Caco-2 (cell line): Measurements from ENCODE around the gene ARHGAP24. TPM values are rescaled to one million over a fixed set of nuclear protein-coding genes. Genes with fewer than 3 reads are reported as not detected.

Experiments
- BruUV-seq: library from RNA; stranded (reverse); fragments of 400-500 nt; replicated peaks from 2 replicates; lab custom pipeline; 2021; lab: Mats Ljungman, UMichigan
- CTCF ChIA-PET: fragments of 300-600 bp; sonication (Branson Sonifier 250); formaldehyde crosslinking; loops from one replicate; lab custom pipeline; 2022; ENCODE audit warnings: antibody characterized with exemption; lab: Charles Lee
- POLR2A ChIA-PET: fragments of 300-600 bp; sonication (Branson Sonifier 250); formaldehyde crosslinking; loops from one replicate; lab custom pipeline; 2022; ENCODE audit warnings: antibody characterized with exemption; lab: Charles Lee
- DNase-seq, 2 experiments: peaks; one replicate each; pipeline versions ENCODE4 v3.0.0 to v3.0.0-alpha.2; 2020 to 2022
- H3K27me3 ChIP-seq: replicated peaks from 2 replicates; pipeline ENCODE4 v1.6.0; 2011; ENCODE audit warnings: low read length; ENCODE audit not compliant: control insufficient read depth, insufficient read depth
- H3K36me3 ChIP-seq: 2 replicates; pipeline ENCODE4 v1.5.1; 2011; ENCODE audit warnings: low read length; ENCODE audit not compliant: control insufficient read depth, insufficient read depth
- H3K4me1 ChIP-seq: fragments of 250-450 bp; sonication (Bioruptor Pico); 2 replicates; pipeline ENCODE4 v1.5.1; 2020; ENCODE audit warnings: mild to moderate bottlenecking
- H3K4me3 ChIP-seq: 2 replicates; pipeline ENCODE4 v1.5.1; 2011; ENCODE audit warnings: low read depth, mild to moderate bottlenecking, control low read depth, low read length
- H3K9me3 ChIP-seq: fragments of 250-450 bp; sonication (Bioruptor Pico); 2 replicates; pipeline ENCODE4 v1.5.1; 2020; ENCODE audit warnings: mild to moderate bottlenecking, moderate library complexity
- H3K27ac Mint-ChIP-seq: one replicate; pipeline ENCODE4 v1.8.0; 2022; ENCODE audit warnings: mixed read lengths; ENCODE audit not compliant: unreplicated experiment
- H3K27me3 Mint-ChIP-seq: one replicate; pipeline ENCODE4 v1.8.0; 2022; ENCODE audit warnings: mixed read lengths; ENCODE audit not compliant: insufficient read depth, unreplicated experiment
- H3K36me3 Mint-ChIP-seq: one replicate; pipeline ENCODE4 v1.8.0; 2022; ENCODE audit warnings: mild to moderate bottlenecking, mixed read lengths; ENCODE audit not compliant: insufficient read depth, unreplicated experiment
- H3K4me1 Mint-ChIP-seq: one replicate; pipeline ENCODE4 v1.8.0; 2022; ENCODE audit warnings: low read depth, mixed read lengths; ENCODE audit not compliant: unreplicated experiment
- H3K4me3 Mint-ChIP-seq: one replicate; pipeline ENCODE4 v1.8.0; 2022; ENCODE audit warnings: mild to moderate bottlenecking, moderate library complexity, mixed read lengths; ENCODE audit not compliant: unreplicated experiment
- H3K9me3 Mint-ChIP-seq: one replicate; pipeline ENCODE4 v1.8.0; 2022; ENCODE audit warnings: mixed read lengths; ENCODE audit not compliant: unreplicated experiment
- intact Hi-C: fragments of 100-400 bp; cut with micrococcal nuclease; formaldehyde crosslinking; loops from one replicate; pipeline ENCODE4 v1.10.0; 2022; ENCODE audit not compliant: unreplicated experiment
- total RNA-seq: library from RNA; stranded (reverse); gene quantifications from 2 replicates; pipeline ENCODE4 v1.2.3, GENCODE V29; 2022
- TF ChIP-seq, protein P1 (sequence below), 2 experiments: fragments of 200-600 bp in 1 of 2; IDR thresholded peaks; 1 replicate in 1 of 2; 2 replicates in 1 of 2; pipeline versions ENCODE4 v1.5.1 to v1.8.0; 2011 to 2022; ENCODE audit warnings: antibody characterized with exemption in 1 of 2, control low read depth in 1 of 2, inconsistent platforms in 1 of 2, low read depth in 1 of 2, low read length in 1 of 2, mild to moderate bottlenecking in 1 of 2, moderate library complexity in 1 of 2; ENCODE audit not compliant: insufficient read depth in 1 of 2, severe bottlenecking in 1 of 2, unreplicated experiment in 1 of 2

The ARHGAP24 gene
- total RNA-seq, 1 experiment from 2014 or later, result 2.8 TPM

DNA sequence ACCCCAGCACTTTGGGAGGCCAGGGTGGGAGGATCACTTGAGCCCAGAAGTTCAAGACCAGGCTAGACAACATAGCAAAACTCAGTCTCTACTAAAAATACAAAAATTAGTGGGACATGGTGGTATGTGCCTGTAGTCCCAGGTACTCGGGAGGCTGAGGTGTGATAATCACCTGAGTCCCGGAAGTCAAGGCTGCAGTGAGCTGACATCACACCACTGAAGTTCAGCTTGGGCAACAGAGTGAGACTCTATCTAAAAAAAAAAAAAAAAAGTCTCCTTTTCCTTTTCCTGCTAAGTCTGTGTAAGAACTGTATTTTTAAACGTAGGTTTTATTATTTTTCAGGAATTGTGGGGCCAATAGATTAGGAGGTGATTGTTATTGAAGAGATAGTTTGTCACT lies 356.7 kb downstream of the ARHGAP24 start:
- Mint-ChIP-seq H3K27me3 (no peaks in the 10 kb centered on the region), H3K4me1 (peaks cover 8% of the 10 kb centered on the region), H3K36me3 (no peaks in the 10 kb centered on the region), H3K27ac (no peak overlapping the region), H3K4me3 (no peak overlapping the region), H3K9me3 (no peaks in the 10 kb centered on the region)
- Histone ChIP-seq H3K27me3 (no peaks in the 10 kb centered on the region), H3K4me3 (no peak overlapping the region), H3K9me3 (no peaks in the 10 kb centered on the region), H3K4me1 (peaks cover 18% of the 10 kb centered on the region; the same call in 1 of the 2 replicates), H3K36me3 (no peaks in the 10 kb centered on the region)
- no TSS peak for BruUV-seq
- ChIA-PET POLR2A (no interaction called here), CTCF (no interaction called here)
- TF ChIP-seq, protein P1, sequence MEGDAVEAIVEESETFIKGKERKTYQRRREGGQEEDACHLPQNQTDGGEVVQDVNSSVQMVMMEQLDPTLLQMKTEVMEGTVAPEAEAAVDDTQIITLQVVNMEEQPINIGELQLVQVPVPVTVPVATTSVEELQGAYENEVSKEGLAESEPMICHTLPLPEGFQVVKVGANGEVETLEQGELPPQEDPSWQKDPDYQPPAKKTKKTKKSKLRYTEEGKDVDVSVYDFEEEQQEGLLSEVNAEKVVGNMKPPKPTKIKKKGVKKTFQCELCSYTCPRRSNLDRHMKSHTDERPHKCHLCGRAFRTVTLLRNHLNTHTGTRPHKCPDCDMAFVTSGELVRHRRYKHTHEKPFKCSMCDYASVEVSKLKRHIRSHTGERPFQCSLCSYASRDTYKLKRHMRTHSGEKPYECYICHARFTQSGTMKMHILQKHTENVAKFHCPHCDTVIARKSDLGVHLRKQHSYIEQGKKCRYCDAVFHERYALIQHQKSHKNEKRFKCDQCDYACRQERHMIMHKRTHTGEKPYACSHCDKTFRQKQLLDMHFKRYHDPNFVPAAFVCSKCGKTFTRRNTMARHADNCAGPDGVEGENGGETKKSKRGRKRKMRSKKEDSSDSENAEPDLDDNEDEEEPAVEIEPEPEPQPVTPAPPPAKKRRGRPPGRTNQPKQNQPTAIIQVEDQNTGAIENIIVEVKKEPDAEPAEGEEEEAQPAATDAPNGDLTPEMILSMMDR (IDR thresholded peaks at IDR 0.05; ENCODE audit: insufficient read depth in 1 of 2, low read depth in 1 of 2, low read length in 1 of 2, severe bottlenecking in 1 of 2, unreplicated experiment in 1 of 2), result no peak
- DNase-seq, result no peak
- intact Hi-C loops, result no loop called here

DNA sequence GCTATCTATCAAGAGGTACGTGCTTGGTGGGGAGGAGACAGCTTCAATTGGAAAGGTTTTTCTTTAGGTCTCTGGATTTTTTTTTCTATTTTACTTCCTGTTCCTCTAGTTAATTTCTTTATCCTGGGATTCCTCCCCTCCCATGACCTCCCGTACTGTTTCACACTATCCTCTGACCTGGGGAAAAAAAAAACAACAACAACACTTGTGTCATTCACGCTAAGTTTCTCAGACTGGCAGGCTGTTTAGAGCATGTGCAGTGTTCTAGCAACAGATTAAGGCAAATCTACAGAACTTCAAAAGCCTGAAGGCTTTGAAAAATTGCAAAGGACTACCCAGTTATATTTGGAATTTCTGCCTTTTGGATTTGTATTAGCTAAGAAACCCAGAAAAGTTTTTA lies 358.4 kb downstream of the ARHGAP24 start:
- Mint-ChIP-seq H3K27ac (peak overlapping the region; percentile 69), H3K27me3 (no peaks in the 10 kb centered on the region), H3K9me3 (no peaks in the 10 kb centered on the region), H3K36me3 (no peaks in the 10 kb centered on the region), H3K4me3 (no peak overlapping the region), H3K4me1 (peaks cover 8% of the 10 kb centered on the region)
- no peaks in the 10 kb centered on the region for H3K36me3 ChIP-seq
- TF ChIP-seq, protein P1 (IDR thresholded peaks at IDR 0.05; ENCODE audit: insufficient read depth in 1 of 2, low read depth in 1 of 2, low read length in 1 of 2, severe bottlenecking in 1 of 2, unreplicated experiment in 1 of 2), result no peak
- BruUV-seq, result no TSS peak
- ChIA-PET POLR2A (no interaction called here), CTCF (no interaction called here)
- no peak for DNase-seq
- H3K4me3 ChIP-seq, result no peak overlapping the region
- H3K9me3 ChIP-seq, result no peaks in the 10 kb centered on the region
- peaks cover 18% of the 10 kb centered on the region; the same call in 1 of the 2 replicates for H3K4me1 ChIP-seq
- intact Hi-C loops, result no loop called here
- no peaks in the 10 kb centered on the region for H3K27me3 ChIP-seq

- DNase-seq, result no peak
- Mint-ChIP-seq H3K4me3 (no peak overlapping the region), H3K4me1 (peaks cover 5% of the 10 kb centered on the region), H3K27ac (no peak overlapping the region), H3K36me3 (no peaks in the 10 kb centered on the region), H3K27me3 (peaks cover 2% of the 10 kb centered on the region), H3K9me3 (no peaks in the 10 kb centered on the region)
- peaks cover 12% of the 10 kb centered on the region; the same call in 1 of the 2 replicates for H3K4me1 ChIP-seq
- ChIA-PET POLR2A (no interaction called here), CTCF (no interaction called here)
- H3K4me3 ChIP-seq, result no peak overlapping the region
- intact Hi-C loops, result no loop called here
- no peaks in the 10 kb centered on the region for H3K27me3 ChIP-seq
- TF ChIP-seq, protein P1 (IDR thresholded peaks at IDR 0.05; ENCODE audit: insufficient read depth in 1 of 2, low read depth in 1 of 2, low read length in 1 of 2, severe bottlenecking in 1 of 2, unreplicated experiment in 1 of 2), result no peak
- H3K36me3 ChIP-seq, result no peaks in the 10 kb centered on the region
- no peaks in the 10 kb centered on the region for H3K9me3 ChIP-seq
- no TSS peak for BruUV-seq
These were observed 360.0 kb downstream of the ARHGAP24 start for GRCh38 chr4:85834934-85835333.
